GM12878 (cell line): ENCODE data around the gene RPS26. TPM values are rescaled to one million over a fixed set of nuclear protein-coding genes. Genes with fewer than 3 reads are reported as not detected.
"Not testable (repeated sequence)": the region's sequence is repeated elsewhere in the genome, so short reads cannot be mapped to it uniquely, and the experiment has no call there.

ENCODE experiments used
- ATAC-seq: fragments of 200-7000 bp; cut with Tn5 transposase; 3 replicates; pipeline ENCODE4 v1.9.1; 2020; ENCODE audit warnings: mild to moderate bottlenecking, moderate library complexity
- BruUV-seq: library from RNA; stranded (reverse); fragments of 400-500 nt; replicated peaks from 2 replicates; lab custom pipeline; 2021; lab: Mats Ljungman, UMichigan
- CTCF ChIA-PET: fragments of 300-600 bp; sonication (Branson Sonifier 250); formaldehyde crosslinking; extraction: SDS; loops from one replicate; lab custom pipeline; 2021; ENCODE audit warnings: inconsistent platforms; lab: Yijun Ruan, JAX
- POLR2A ChIA-PET: fragments of 350-600 bp; formaldehyde crosslinking; extraction: SDS; loops from one replicate; lab custom pipeline; 2021; ENCODE audit warnings: inconsistent platforms; lab: Charles Lee
- RAD21 ChIA-PET: fragments of 300-600 bp; sonication (Branson Sonifier 250); formaldehyde crosslinking; loops from one replicate; lab custom pipeline; 2023; ENCODE audit warnings: antibody characterized with exemption; ENCODE audit not compliant: unreplicated experiment; lab: Charles Lee
- SMC1A ChIA-PET: fragments of 300-600 bp; sonication (Branson Sonifier 250); formaldehyde crosslinking; loops from one replicate; lab custom pipeline; 2023; ENCODE audit not compliant: unreplicated experiment, uncharacterized antibody; lab: Charles Lee
- DNase-seq: peaks from one replicate; pipeline ENCODE4 v3.0.0-alpha.2; 2011; ENCODE audit warnings: low read depth, low spot score
- FAIRE-seq: peaks from 3 replicates; lab custom pipeline; 2011; peaks lifted over from hg19 to GRCh38; lab: Jason Lieb, UNC
- H2AFZ ChIP-seq: 2 replicates; pipeline ENCODE4 v1.6.0; 2011; ENCODE audit warnings: low read depth, low read length, control low read depth; ENCODE audit not compliant: control insufficient read depth
- H3K27ac ChIP-seq: 2 replicates; pipeline ENCODE4 v1.5.1; 2011; ENCODE audit warnings: control low read depth; ENCODE audit not compliant: control insufficient read depth, insufficient read depth
- H3K27me3 ChIP-seq, 2 experiments: replicated peaks in 1 of 2; 2 replicates each; pipeline versions ENCODE4 v1.6.0 to v1.6.1; 2011; ENCODE audit warnings: low read length in 1 of 2; ENCODE audit not compliant: control insufficient read depth in 2 of 2, insufficient read depth in 2 of 2
- H3K36me3 ChIP-seq, 2 experiments: 2 replicates each; pipeline ENCODE4 v1.5.1; 2011; ENCODE audit warnings: low read length in 1 of 2; ENCODE audit not compliant: control insufficient read depth in 2 of 2, insufficient read depth in 2 of 2
- H3K4me1 ChIP-seq: 2 replicates; pipeline ENCODE4 v1.6.1; 2011; ENCODE audit warnings: mild to moderate bottlenecking, low read length, moderate library complexity, mixed read lengths; ENCODE audit not compliant: control insufficient read depth, insufficient read depth
- H3K4me2 ChIP-seq: 2 replicates; pipeline ENCODE4 v1.6.0; 2011; ENCODE audit warnings: control low read depth; ENCODE audit not compliant: control insufficient read depth, insufficient read depth
- H3K4me3 ChIP-seq: fragments of 200-600 bp; sonication (generic); 2 replicates; pipeline ENCODE4 v1.5.1; 2016
- H3K79me2 ChIP-seq: 2 replicates; pipeline ENCODE4 v1.6.0; 2011; ENCODE audit warnings: low read length; ENCODE audit not compliant: control insufficient read depth, insufficient read depth
- H3K9ac ChIP-seq: 2 replicates; pipeline ENCODE4 v1.8.0; 2011; ENCODE audit warnings: low read length, control low read depth, mixed read lengths; ENCODE audit not compliant: control insufficient read depth, insufficient read depth
- H3K9me3 ChIP-seq: replicated peaks from 3 replicates; pipeline ENCODE4 v1.5.1; 2011; ENCODE audit warnings: mild to moderate bottlenecking, low read length; ENCODE audit not compliant: control insufficient read depth, insufficient read depth
- H4K20me1 ChIP-seq: 2 replicates; pipeline ENCODE4 v1.6.0; 2011; ENCODE audit not compliant: control insufficient read depth, insufficient read depth
- MYC ChIP-seq: IDR thresholded peaks from 2 replicates; pipeline ENCODE4 v1.6.1; 2011; ENCODE audit warnings: mild to moderate bottlenecking, low read length, moderate library complexity, inconsistent platforms; ENCODE audit not compliant: insufficient read depth, insufficient replicate concordance, insufficient read length, severe bottlenecking
- WGBS: methylation state at CpG from one replicate; pipeline ENCODE4 v1.1.6; 2016; ENCODE audit warnings: low lambda C conversion rate; ENCODE audit not compliant: insufficient replicate concordance, insufficient coverage; ENCODE audit errors: missing lambda C conversion rate; 5-methylcytosine and 5-hydroxymethylcytosine counted together
- in situ Hi-C: fragments of 300-500 bp; cut with MboI; formaldehyde crosslinking; loops from 9 replicates; pipeline ENCODE4 v1.14.3; 2018; ENCODE audit warnings: mixed read lengths
- intact Hi-C: fragments of 100-400 bp; cut with micrococcal nuclease; formaldehyde crosslinking; loops from one replicate; pipeline ENCODE4 v1.14.2; 2022; ENCODE audit not compliant: unreplicated experiment
- polyA plus RNA-seq, 11 experiments: library from polyadenylated mRNA; depleted of rRNA in 4 of 11; unstranded in 6 of 11; stranded (reverse) in 5 of 11; fragments of >200 nt; fragmentation: Nextera tagmentation in 4 of 11; fragmentation: Illumina TruSeq in 1 of 11; extraction: Ambion mirVana in 4 of 11; extraction: Trizol in 1 of 11; gene quantifications; 1 replicate in 1 of 11; 2 replicates in 10 of 11; pipeline versions ENCODE4 v1.2.1 to v1.2.3, GENCODE V29; 2011 to 2016; ENCODE audit warnings: inconsistent platforms in 2 of 11, missing spikeins in 2 of 11, low read depth in 1 of 11
- total RNA-seq, 4 experiments: library from RNA; depleted of rRNA in 3 of 4; stranded (reverse); fragments of >200 nt in 3 of 4; fragmentation: Illumina TruSeq in 1 of 4; extraction: Trizol in 1 of 4; gene quantifications; 2 replicates each; pipeline versions ENCODE4 v1.2.1 to v1.2.3, GENCODE V29; 2013 to 2021
- TF ChIP-seq, protein P1 (sequence below): fragments of 450-650 bp; IDR thresholded peaks from 2 replicates; pipeline ENCODE4 v1.6.1; 2016; ENCODE audit warnings: mild to moderate bottlenecking

The RPS26 gene
- total and polyA plus RNA-seq, 10 of the 15 experiments (the other 5 are each of a cell fraction or from before 2014, with no cell fraction given): 75.5 to 3,147 (median 881) TPM

DNA sequence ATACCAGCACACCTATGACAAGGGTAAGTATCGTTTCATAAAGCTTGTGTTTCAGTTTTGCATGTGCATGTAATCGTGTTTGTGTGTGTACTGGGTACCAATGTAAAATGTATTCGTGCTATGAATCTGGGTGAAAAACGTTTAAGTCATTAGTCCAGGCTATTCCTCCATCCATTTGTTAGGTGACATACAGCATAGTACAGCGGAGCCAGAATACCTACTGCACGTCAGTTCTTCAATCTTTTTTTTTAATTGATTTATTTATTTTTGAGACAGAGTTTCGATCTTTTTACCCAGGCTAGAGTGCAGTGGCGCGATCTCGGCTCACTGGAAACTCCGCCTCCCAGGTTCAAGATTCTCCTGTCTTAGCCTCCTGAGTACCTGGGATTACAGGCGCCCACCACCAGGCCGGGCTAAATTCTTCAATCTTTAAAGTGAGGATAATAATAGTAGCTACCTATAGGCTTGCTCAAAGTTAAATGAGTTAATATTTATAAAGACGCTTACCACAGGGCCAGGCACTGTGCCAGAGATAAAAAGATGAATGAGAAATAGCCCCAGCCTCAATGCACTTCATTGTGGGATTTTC is 661 bp upstream of the RPS26 start (continued):
- TF ChIP-seq, protein P1, sequence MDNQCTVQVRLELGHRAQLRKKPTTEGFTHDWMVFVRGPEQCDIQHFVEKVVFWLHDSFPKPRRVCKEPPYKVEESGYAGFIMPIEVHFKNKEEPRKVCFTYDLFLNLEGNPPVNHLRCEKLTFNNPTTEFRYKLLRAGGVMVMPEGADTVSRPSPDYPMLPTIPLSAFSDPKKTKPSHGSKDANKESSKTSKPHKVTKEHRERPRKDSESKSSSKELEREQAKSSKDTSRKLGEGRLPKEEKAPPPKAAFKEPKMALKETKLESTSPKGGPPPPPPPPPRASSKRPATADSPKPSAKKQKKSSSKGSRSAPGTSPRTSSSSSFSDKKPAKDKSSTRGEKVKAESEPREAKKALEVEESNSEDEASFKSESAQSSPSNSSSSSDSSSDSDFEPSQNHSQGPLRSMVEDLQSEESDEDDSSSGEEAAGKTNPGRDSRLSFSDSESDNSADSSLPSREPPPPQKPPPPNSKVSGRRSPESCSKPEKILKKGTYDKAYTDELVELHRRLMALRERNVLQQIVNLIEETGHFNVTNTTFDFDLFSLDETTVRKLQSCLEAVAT: peak; percentile 93

DNA sequence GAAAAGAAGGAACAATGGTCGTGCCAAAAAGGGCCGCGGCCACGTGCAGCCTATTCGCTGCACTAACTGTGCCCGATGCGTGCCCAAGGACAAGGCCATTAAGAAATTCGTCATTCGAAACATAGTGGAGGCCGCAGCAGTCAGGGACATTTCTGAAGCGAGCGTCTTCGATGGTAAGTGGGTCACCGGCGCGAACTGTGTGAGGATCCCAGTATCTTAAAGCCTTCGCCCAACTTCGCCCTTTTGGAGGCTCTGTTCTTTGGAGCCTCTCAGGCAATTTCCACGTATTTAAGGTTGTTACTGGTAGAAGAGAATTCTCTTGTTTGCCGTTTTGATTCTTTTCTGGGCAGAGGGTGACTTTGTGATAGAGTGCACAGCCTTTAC is 704 bp downstream of the RPS26 start:
- Histone ChIP-seq H3K36me3 (peaks cover 5 to 19% of the 10 kb centered on the region in 2 experiments; a peak in 3 of 4 replicates), H3K79me2 (peaks cover 22% of the 10 kb centered on the region), H3K4me1 (peaks cover 15% of the 10 kb centered on the region), H3K9ac (peak overlapping the region; percentile 96), H3K4me2 (peak overlapping the region; percentile 92), H3K4me3 (peak overlapping the region; percentile 98), H3K27ac (peak overlapping the region; percentile 98)
- FAIRE-seq, RAD21 ChIA-PET, H2AFZ ChIP-seq, H4K20me1 ChIP-seq, CTCF ChIA-PET, H3K9me3 ChIP-seq, H3K27me3 ChIP-seq, POLR2A ChIA-PET, in situ Hi-C loops, DNase-seq: not testable (repeated sequence)
- WGBS: 3% methylated on average over 18 of the region's 20 CpGs
- intact Hi-C loops: loop anchor here (5.0 kb wide), 1 partner anchor 215 kb away; the partner anchor contains the start of gene DNAJC14
- peak; percentile 3 for ATAC-seq
- SMC1A ChIA-PET: interaction anchor here (4.1 kb wide), 1 partner anchor 304 kb away, joined by 37 read pairs; no protein-coding TSS in a partner anchor
- TF ChIP-seq MYC: peak; percentile 4
- BruUV-seq: TSS peak; percentile 92
